OCI-LY7 (cell line): Measurements from ENCODE around the gene FAM9B. TPM values are rescaled to one million over a fixed set of nuclear protein-coding genes. Genes with fewer than 3 reads are reported as not detected.

Experiments
- BruUV-seq: library from RNA; stranded (reverse); fragments of 400-500 nt; replicated peaks from 2 replicates; lab custom pipeline; 2021; lab: Mats Ljungman, UMichigan
- CTCF ChIA-PET: fragments of 300-600 bp; sonication (Branson Sonifier 250); formaldehyde crosslinking; loops from one replicate; lab custom pipeline; 2022; ENCODE audit warnings: antibody characterized with exemption; ENCODE audit not compliant: unreplicated experiment; lab: Charles Lee
- POLR2A ChIA-PET: fragments of 300-600 bp; sonication (Branson Sonifier 250); formaldehyde crosslinking; loops from one replicate; lab custom pipeline; 2022; ENCODE audit warnings: antibody characterized with exemption; lab: Charles Lee
- DNase-seq: peaks from one replicate; pipeline ENCODE4 v3.0.0-alpha.2; 2015; ENCODE audit warnings: low spot score
- H2AFZ ChIP-seq: fragments of 200-600 bp; sonication (generic), shearing (Covaris generic); 2 replicates; pipeline ENCODE4 v1.6.1; 2014; ENCODE audit warnings: mild to moderate bottlenecking, antibody characterized with exemption, low read length, moderate library complexity
- H3K27ac ChIP-seq: fragments of 200-600 bp; sonication (generic); 2 replicates; pipeline ENCODE4 v1.5.1; 2014; ENCODE audit warnings: mixed run types, low read depth, mild to moderate bottlenecking, moderate library complexity, low read length, inconsistent platforms; ENCODE audit not compliant: poor library complexity, severe bottlenecking
- H3K36me3 ChIP-seq: fragments of 200-600 bp; sonication (generic); 2 replicates; pipeline ENCODE4 v1.6.1; 2014; ENCODE audit warnings: mild to moderate bottlenecking, antibody characterized with exemption, low read length, moderate library complexity, mixed read lengths; ENCODE audit not compliant: insufficient read depth
- H3K4me1 ChIP-seq: fragments of 200-600 bp; sonication (generic); 2 replicates; pipeline ENCODE4 v1.5.1; 2014; ENCODE audit warnings: mild to moderate bottlenecking, low read length; ENCODE audit not compliant: insufficient read depth, poor library complexity, severe bottlenecking
- H3K4me2 ChIP-seq: fragments of 200-600 bp; sonication (generic); 2 replicates; pipeline ENCODE4 v1.6.1; 2014; ENCODE audit warnings: mild to moderate bottlenecking, low read length
- H3K4me3 ChIP-seq: fragments of 200-600 bp; sonication (generic); 2 replicates; pipeline ENCODE4 v1.5.1; 2014; ENCODE audit warnings: mild to moderate bottlenecking, low read depth, low read length; ENCODE audit not compliant: poor library complexity, severe bottlenecking
- H3K79me2 ChIP-seq: fragments of 200-600 bp; sonication (generic); 2 replicates; pipeline ENCODE4 v1.6.1; 2016; ENCODE audit warnings: low read depth, mild to moderate bottlenecking, low read length, moderate library complexity, mixed read lengths; ENCODE audit not compliant: insufficient read depth
- H3K9me2 ChIP-seq: fragments of 200-600 bp; sonication (generic); 2 replicates; pipeline ENCODE4 v1.6.1; 2016; ENCODE audit warnings: mild to moderate bottlenecking, low read length, mixed read lengths; ENCODE audit not compliant: insufficient read depth
- H3K9me3 ChIP-seq: fragments of 200-600 bp; sonication (generic); 2 replicates; pipeline ENCODE4 v1.6.1; 2014; ENCODE audit warnings: mild to moderate bottlenecking, mixed run types, low read length, mixed read lengths
- H4K20me1 ChIP-seq: fragments of 200-600 bp; sonication (generic); 2 replicates; pipeline ENCODE4 v1.6.1; 2014; ENCODE audit warnings: mild to moderate bottlenecking, antibody characterized with exemption, low read length, moderate library complexity, mixed read lengths; ENCODE audit not compliant: insufficient read depth
- EZH2phosphoT487 ChIP-seq: fragments of 200-600 bp; sonication (generic); IDR thresholded peaks from 2 replicates; pipeline ENCODE4 v1.6.1; 2018; ENCODE audit warnings: low read depth, borderline replicate concordance, mild to moderate bottlenecking, mixed run types, antibody characterized with exemption, low read length, moderate library complexity, mixed read lengths
- intact Hi-C: fragments of 100-400 bp; cut with micrococcal nuclease; formaldehyde crosslinking; loops from one replicate; pipeline ENCODE4 v1.10.0; 2022; ENCODE audit not compliant: unreplicated experiment
- total RNA-seq, 2 experiments: library from RNA; depleted of rRNA in 1 of 2; stranded (reverse); fragments of >200 nt in 1 of 2; shearing (Covaris generic) in 1 of 2; gene quantifications; 2 replicates each; pipeline ENCODE4 v1.2.3, GENCODE V29; 2014 to 2022
- TF ChIP-seq, protein P1 (sequence below): fragments of 200-600 bp; sonication (generic); conservative IDR thresholded peaks from 2 replicates; pipeline ENCODE4 v1.5.1; 2014; ENCODE audit warnings: mild to moderate bottlenecking, antibody characterized with exemption, low read length, moderate library complexity, mixed read lengths

The FAM9B gene
- total RNA-seq, 2 experiments from 2014 or later = not detected

DNA sequence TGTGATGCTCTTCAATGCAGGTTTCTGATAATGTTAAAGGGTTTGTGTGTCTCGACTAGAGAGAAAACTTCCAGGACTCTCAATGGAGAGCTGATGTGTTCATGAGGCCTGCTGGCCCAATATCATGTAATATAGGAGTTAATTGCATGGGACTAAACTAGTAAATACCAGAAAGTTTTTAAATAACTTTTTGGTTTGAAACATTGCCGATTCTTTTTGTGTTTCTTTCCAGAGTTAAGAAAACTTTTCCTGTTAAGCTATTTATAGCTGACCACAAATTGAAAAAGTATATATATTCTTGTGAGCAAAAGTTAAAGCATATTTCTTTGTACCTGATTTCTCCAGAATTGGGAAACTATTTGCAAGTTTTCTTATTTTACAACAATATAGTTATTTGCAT is 49.7 kb downstream of the FAM9B start:
- H3K9me3 ChIP-seq = no peaks in the 10 kb centered on the region
- intact Hi-C loops = no loop called here
- BruUV-seq = no TSS peak
- no peak overlapping the region for H2AFZ ChIP-seq
- no peak overlapping the region for H3K4me2 ChIP-seq
- no peak overlapping the region for H3K4me3 ChIP-seq
- no peaks in the 10 kb centered on the region for H3K36me3 ChIP-seq
- TF ChIP-seq, protein P1, sequence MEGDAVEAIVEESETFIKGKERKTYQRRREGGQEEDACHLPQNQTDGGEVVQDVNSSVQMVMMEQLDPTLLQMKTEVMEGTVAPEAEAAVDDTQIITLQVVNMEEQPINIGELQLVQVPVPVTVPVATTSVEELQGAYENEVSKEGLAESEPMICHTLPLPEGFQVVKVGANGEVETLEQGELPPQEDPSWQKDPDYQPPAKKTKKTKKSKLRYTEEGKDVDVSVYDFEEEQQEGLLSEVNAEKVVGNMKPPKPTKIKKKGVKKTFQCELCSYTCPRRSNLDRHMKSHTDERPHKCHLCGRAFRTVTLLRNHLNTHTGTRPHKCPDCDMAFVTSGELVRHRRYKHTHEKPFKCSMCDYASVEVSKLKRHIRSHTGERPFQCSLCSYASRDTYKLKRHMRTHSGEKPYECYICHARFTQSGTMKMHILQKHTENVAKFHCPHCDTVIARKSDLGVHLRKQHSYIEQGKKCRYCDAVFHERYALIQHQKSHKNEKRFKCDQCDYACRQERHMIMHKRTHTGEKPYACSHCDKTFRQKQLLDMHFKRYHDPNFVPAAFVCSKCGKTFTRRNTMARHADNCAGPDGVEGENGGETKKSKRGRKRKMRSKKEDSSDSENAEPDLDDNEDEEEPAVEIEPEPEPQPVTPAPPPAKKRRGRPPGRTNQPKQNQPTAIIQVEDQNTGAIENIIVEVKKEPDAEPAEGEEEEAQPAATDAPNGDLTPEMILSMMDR = no peak
- no peak for TF ChIP-seq EZH2phosphoT487
- ChIA-PET CTCF (no interaction called here), POLR2A (no interaction called here)
- no peaks in the 10 kb centered on the region for H3K9me2 ChIP-seq
- no peaks in the 10 kb centered on the region for H3K4me1 ChIP-seq
- H3K79me2 ChIP-seq = no peaks in the 10 kb centered on the region
- DNase-seq = no peak
- no peak overlapping the region for H3K27ac ChIP-seq
- H4K20me1 ChIP-seq = no peaks in the 10 kb centered on the region

DNA sequence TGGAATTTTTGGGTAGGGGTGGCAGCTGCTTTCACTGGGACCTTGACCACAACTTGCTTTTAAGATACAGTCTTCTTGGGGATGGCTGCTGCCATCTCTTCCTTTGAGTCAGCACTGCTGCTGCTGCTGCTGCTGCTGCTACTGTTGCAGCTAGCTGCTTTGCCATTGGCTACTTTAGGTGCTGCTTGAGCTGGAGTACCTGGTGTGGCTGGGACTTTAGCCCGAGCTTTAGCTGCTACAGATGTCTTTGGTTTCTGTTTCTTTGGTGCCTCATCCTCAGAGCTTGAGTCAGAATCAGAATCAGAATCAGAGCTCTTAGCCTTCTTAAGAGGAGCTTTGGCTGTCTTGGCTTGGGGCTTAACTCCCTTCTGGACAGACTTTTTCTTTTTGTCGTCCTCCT is 52.2 kb downstream of the FAM9B start:
- H3K9me3 ChIP-seq = no peaks in the 10 kb centered on the region
- no peaks in the 10 kb centered on the region for H3K9me2 ChIP-seq
- H3K4me1 ChIP-seq = no peaks in the 10 kb centered on the region
- H3K27ac ChIP-seq = no peak overlapping the region
- ChIA-PET CTCF (no interaction called here), POLR2A (interaction anchor here (0.6 to 0.9 kb wide), 2 partner anchors 27 to 878 kb away, joined by 3 read pairs; no protein-coding TSS in a partner anchor)
- intact Hi-C loops = no loop called here
- no peak overlapping the region for H2AFZ ChIP-seq
- no peaks in the 10 kb centered on the region for H3K79me2 ChIP-seq
- H3K36me3 ChIP-seq = no peaks in the 10 kb centered on the region
- TF ChIP-seq, protein P1 = no peak
- no peak for TF ChIP-seq EZH2phosphoT487
- no peaks in the 10 kb centered on the region for H4K20me1 ChIP-seq
- no peak overlapping the region for H3K4me3 ChIP-seq
- no TSS peak for BruUV-seq
- no peak overlapping the region for H3K4me2 ChIP-seq
- DNase-seq = no peak

DNA sequence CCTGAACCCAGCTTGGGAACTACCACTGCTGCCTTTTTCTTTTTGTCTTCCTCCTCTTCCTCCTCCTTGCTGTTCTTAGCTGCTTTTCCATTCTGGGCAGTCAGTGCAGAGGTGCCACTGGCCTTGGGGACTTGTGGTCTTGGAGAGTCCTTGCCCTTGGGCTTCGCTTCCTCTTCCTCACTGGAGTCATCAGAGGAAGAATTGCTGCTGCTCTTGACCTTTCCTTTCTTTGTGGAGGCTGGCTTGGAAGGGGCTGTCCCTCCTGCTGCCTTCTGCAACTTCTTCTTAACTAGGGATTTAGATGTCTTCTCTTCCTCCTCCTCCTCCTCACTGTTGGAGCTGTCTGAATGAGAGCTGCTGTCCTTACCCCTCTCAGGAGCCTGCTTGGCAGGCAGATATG is 53.2 kb downstream of the FAM9B start:
- ChIA-PET POLR2A (no interaction called here), CTCF (no interaction called here)
- intact Hi-C loops = no loop called here
- no peaks in the 10 kb centered on the region for H4K20me1 ChIP-seq
- no peak for DNase-seq
- H3K79me2 ChIP-seq = no peaks in the 10 kb centered on the region
- no peak for TF ChIP-seq EZH2phosphoT487
- H3K4me1 ChIP-seq = no peaks in the 10 kb centered on the region
- H3K27ac ChIP-seq = no peak overlapping the region
- H3K4me2 ChIP-seq = no peak overlapping the region
- H3K36me3 ChIP-seq = no peaks in the 10 kb centered on the region
- H3K9me3 ChIP-seq = no peaks in the 10 kb centered on the region
- no peaks in the 10 kb centered on the region for H3K9me2 ChIP-seq
- no peak overlapping the region for H3K4me3 ChIP-seq
- H2AFZ ChIP-seq = no peak overlapping the region
- no TSS peak for BruUV-seq

Other genes starting within 250 kb of the FAM9B start
- gene FAM9A, start 232.7 kb downstream of the FAM9B start, total RNA-seq (2014; rRNA removed; shearing (Covaris generic)) = not detected in 2 replicates
- not detected in 2 replicates for gene FAM9A, start 232.7 kb downstream of the FAM9B start, total RNA-seq (2022)